OCI-LY1 (cell line): ENCODE results near the gene NAT16.

ENCODE experiments used
- EZH2 ChIP-seq: fragments of 200-600 bp; sonication (generic), shearing (Covaris generic); IDR thresholded peaks from 2 replicates; pipeline ENCODE4 v1.8.0; 2017; ENCODE audit warnings: borderline replicate concordance, mixed run types, mild to moderate bottlenecking, antibody characterized with exemption, low read length, moderate library complexity, mixed read lengths
- TF ChIP-seq, protein P1 (sequence below): fragments of 200-600 bp; sonication (generic), shearing (Covaris generic); IDR thresholded peaks from 2 replicates; pipeline ENCODE4 v1.5.1; 2017; ENCODE audit warnings: mild to moderate bottlenecking, antibody characterized with exemption, low read length, moderate library complexity, mixed read lengths

DNA sequence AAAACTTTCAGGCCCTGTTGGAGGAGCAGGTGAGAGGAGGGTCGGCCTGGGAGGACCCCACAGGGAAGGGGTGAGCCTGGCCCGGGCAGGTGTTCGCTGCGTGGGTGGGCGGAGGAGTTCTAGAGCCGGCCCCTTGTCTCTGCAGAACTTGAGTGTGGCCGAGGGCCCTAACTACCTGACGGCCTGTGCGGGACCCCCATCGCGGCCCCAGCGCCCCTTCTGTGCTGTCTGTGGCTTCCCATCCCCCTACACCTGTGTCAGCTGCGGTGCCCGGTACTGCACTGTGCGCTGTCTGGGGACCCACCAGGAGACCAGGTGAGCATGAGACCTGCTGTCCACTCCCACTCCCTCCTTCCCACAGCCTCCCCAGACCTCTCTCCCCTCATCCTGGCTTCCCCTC, 43.4 kb upstream of the NAT16 start:
- no peak for TF ChIP-seq EZH2
- TF ChIP-seq, protein P1, sequence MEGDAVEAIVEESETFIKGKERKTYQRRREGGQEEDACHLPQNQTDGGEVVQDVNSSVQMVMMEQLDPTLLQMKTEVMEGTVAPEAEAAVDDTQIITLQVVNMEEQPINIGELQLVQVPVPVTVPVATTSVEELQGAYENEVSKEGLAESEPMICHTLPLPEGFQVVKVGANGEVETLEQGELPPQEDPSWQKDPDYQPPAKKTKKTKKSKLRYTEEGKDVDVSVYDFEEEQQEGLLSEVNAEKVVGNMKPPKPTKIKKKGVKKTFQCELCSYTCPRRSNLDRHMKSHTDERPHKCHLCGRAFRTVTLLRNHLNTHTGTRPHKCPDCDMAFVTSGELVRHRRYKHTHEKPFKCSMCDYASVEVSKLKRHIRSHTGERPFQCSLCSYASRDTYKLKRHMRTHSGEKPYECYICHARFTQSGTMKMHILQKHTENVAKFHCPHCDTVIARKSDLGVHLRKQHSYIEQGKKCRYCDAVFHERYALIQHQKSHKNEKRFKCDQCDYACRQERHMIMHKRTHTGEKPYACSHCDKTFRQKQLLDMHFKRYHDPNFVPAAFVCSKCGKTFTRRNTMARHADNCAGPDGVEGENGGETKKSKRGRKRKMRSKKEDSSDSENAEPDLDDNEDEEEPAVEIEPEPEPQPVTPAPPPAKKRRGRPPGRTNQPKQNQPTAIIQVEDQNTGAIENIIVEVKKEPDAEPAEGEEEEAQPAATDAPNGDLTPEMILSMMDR, result no peak
